Testis (tissue), 3 donors: ENCODE data around the gene PMM2. TPM values are rescaled to one million over a fixed set of nuclear protein-coding genes. Genes with fewer than 3 reads are reported as not detected.

ENCODE experiments used
- DNase-seq: peaks from one replicate; pipeline ENCODE4 v3.0.0-alpha.2; 2019
- H3K27ac ChIP-seq, 2 donors: fragments of 200-600 bp; sonication (generic); one replicate each; pipeline ENCODE4 v1.5.1; 2019
- H3K27me3 ChIP-seq: fragments of 200-600 bp; sonication (generic); one replicate; pipeline ENCODE4 v1.5.1; 2019
- H3K36me3 ChIP-seq: fragments of 200-600 bp; sonication (generic); one replicate; pipeline ENCODE4 v1.5.1; 2017; ENCODE audit warnings: low read depth; ENCODE audit errors: missing control alignments
- H3K4me1 ChIP-seq: fragments of 200-600 bp; sonication (generic); one replicate; pipeline ENCODE4 v1.5.1; 2019
- H3K4me3 ChIP-seq, 2 donors: fragments of 200-600 bp; sonication (generic); one replicate each; pipeline ENCODE4 v1.5.1; 2017 to 2019
- H3K9me3 ChIP-seq: fragments of 200-600 bp; sonication (generic); one replicate; pipeline ENCODE4 v1.5.1; 2017
- POLR2A ChIP-seq: fragments of 450-650 bp; IDR thresholded peaks from one replicate; pipeline ENCODE4 v1.6.1; 2017; ENCODE audit warnings: antibody characterized with exemption, mild to moderate bottlenecking, moderate library complexity
- WGBS, 2 donors: methylation state at CpG; one replicate each; pipeline ENCODE4 v1.1.5; 2018; 5-methylcytosine and 5-hydroxymethylcytosine counted together
- intact Hi-C: fragments of 100-400 bp; cut with DNase I; formaldehyde crosslinking; loops from one replicate; pipeline ENCODE4 v1.15.1; 2023; ENCODE audit warnings: low total_unique reads
- polyA plus RNA-seq: library from polyadenylated mRNA; stranded (reverse); fragments of 350-450 nt; fragmentation: Illumina TruSeq; extraction: RNeasy Lipid Tissue Mini Kit (QIAGEN cat#74804); gene quantifications from one replicate; pipeline ENCODE4 v1.2.3, GENCODE V29; 2014; ENCODE audit warnings: low read depth, low replicate concordance; ENCODE audit not compliant: insufficient read depth
- total RNA-seq, 2 donors: library from RNA; depleted of rRNA; stranded (reverse); fragments of >200 nt; gene quantifications; one replicate each; pipeline ENCODE4 v1.2.3, GENCODE V29; 2016
- TF ChIP-seq, protein P1 (sequence below), 3 experiments: fragments of 450-650 bp in 2 of 3; fragments of 200-600 bp in 1 of 3; sonication (generic) in 1 of 3; IDR thresholded peaks; one replicate each; pipeline ENCODE4 v1.5.1; 2016 to 2019; ENCODE audit warnings: antibody characterized with exemption in 3 of 3, mild to moderate bottlenecking in 2 of 3, moderate library complexity in 1 of 3

PMM2 gene
- total and polyA plus RNA-seq, 3 donors from 2014 or later, result 15.4 to 36.6 (median 25.8) TPM

DNA sequence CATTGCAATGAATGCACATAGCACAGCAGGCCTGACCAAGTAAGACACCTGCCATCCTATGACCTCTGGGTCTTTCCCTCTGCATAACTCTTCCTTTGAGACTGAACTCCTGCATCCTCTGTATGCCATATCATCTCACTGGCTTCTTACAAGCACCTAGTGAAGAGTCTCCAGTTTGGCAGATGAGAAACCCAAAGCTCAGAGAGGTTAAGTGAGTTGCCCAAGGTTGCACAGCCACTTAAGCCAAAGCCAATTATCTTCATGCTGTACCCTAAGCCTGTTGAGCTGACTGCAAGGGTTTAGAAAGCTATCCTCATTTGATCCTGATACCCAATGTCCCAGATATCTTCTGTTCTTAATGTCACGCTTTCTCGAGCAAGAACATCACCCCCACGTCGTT lies 35.4 kb upstream of the PMM2 start:
- 89 to 93% methylated on average over 4 of the region's 4 CpGs for WGBS, 2 donors
- H3K9me3 ChIP-seq, result no peaks in the 10 kb centered on the region
- DNase-seq, result no peak
- H3K36me3 ChIP-seq, result no peaks in the 10 kb centered on the region
- intact Hi-C loops, result no loop called here
- H3K27ac ChIP-seq, result no peak overlapping the region
- TF ChIP-seq POLR2A, result no peak
- TF ChIP-seq, protein P1, sequence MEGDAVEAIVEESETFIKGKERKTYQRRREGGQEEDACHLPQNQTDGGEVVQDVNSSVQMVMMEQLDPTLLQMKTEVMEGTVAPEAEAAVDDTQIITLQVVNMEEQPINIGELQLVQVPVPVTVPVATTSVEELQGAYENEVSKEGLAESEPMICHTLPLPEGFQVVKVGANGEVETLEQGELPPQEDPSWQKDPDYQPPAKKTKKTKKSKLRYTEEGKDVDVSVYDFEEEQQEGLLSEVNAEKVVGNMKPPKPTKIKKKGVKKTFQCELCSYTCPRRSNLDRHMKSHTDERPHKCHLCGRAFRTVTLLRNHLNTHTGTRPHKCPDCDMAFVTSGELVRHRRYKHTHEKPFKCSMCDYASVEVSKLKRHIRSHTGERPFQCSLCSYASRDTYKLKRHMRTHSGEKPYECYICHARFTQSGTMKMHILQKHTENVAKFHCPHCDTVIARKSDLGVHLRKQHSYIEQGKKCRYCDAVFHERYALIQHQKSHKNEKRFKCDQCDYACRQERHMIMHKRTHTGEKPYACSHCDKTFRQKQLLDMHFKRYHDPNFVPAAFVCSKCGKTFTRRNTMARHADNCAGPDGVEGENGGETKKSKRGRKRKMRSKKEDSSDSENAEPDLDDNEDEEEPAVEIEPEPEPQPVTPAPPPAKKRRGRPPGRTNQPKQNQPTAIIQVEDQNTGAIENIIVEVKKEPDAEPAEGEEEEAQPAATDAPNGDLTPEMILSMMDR (IDR thresholded peaks at IDR 0.05), result no peak
- H3K4me3 ChIP-seq, result no peak overlapping the region
- H3K4me1 ChIP-seq, result no peaks in the 10 kb centered on the region
- H3K27me3 ChIP-seq, result no peaks in the 10 kb centered on the region

DNA sequence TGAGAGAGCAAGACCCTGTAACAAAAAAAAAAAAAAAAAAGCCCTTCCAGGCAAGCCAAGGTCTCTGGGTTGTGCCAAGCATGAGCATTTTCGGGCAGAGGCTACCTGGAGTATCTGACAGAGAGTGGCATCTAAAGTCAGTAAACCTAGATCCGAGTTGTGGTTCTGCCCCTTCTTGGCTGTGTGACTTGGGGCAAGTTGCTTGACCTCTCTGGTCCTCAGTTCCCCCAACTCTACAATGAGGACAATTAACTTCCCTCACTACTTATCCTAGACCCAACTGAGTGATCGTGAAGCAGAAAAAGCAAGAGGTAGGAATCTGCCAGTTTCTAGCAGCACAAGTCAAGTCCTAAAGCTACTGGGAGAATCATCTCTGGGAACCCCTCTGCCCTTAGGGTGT lies 34.6 kb upstream of the PMM2 start:
- no peak for DNase-seq
- TF ChIP-seq, protein P1 (IDR thresholded peaks at IDR 0.05), result no peak
- TF ChIP-seq POLR2A, result no peak
- no peaks in the 10 kb centered on the region for H3K4me1 ChIP-seq
- H3K36me3 ChIP-seq, result no peaks in the 10 kb centered on the region
- H3K4me3 ChIP-seq, result no peak overlapping the region
- 93 to 97% methylated on average over 3 of the region's 3 CpGs for WGBS, 2 donors
- no peaks in the 10 kb centered on the region for H3K27me3 ChIP-seq
- no peaks in the 10 kb centered on the region for H3K9me3 ChIP-seq
- intact Hi-C loops, result no loop called here
- no peak overlapping the region for H3K27ac ChIP-seq

DNA sequence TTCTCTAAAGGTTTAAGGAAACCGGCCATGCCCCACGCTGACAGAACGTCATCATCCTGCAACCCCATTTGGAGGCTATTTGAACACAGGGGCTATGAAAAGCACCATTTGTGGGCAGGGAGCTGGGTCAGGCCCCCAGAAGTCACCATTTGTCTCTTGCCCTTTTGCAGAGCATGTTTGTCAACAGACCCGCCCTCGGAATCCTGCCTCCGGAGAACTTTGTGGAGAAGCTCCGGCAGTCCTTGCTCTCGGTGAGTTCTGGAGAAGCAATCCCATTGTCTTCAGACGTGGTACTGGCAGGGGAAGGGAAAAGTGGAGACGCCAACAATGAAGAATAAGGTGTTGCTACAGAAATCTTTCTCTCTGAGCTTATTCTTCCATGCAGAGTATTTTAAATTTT lies 33.7 kb upstream of the PMM2 start:
- no peak for DNase-seq
- WGBS, 2 donors, result 77 to 87% methylated on average over 10 of the region's 10 CpGs
- Histone ChIP-seq H3K27ac (no peak overlapping the region), H3K4me3 (no peak overlapping the region), H3K36me3 (no peaks in the 10 kb centered on the region), H3K9me3 (no peaks in the 10 kb centered on the region), H3K4me1 (no peaks in the 10 kb centered on the region), H3K27me3 (no peaks in the 10 kb centered on the region)
- TF ChIP-seq, protein P1 (IDR thresholded peaks at IDR 0.05), result no peak
- TF ChIP-seq POLR2A, result no peak
- intact Hi-C loops, result no loop called here

DNA sequence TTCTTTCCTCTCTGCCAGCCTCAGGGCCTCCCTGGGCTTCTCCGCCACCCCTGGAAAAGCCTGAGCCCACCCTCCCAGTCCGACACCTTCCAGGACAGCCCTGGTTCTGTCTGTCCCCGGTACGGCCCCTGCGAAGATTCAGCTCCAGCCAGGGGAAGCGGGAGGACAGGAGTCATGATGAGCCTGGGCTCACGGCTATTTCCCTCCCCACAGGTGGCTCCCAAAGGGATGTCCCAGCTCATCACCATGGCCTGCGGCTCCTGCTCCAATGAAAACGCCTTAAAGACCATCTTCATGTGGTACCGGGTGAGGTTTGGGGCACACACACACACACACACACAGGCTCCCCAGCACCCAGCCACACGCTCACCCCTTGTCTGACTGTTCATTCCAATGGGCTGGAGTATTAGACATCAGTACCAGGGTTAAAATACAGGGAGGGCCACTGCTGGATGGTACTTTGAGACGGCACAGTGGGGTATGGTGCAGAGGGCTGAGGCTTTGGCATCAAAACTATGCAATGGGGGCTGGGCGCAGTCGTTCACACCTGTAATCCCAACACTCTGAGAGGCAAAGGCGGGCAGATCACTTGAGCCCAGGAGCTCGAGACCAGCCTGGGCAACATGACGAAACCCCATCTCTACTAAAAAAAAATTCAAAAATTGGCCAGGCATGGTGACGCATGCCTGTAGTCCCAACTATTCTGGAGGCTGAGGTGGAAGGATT lies 33.0 kb upstream of the PMM2 start:
- no peaks in the 10 kb centered on the region for H3K27me3 ChIP-seq
- no peak for DNase-seq
- intact Hi-C loops, result no loop called here
- H3K4me3 ChIP-seq, result no peak overlapping the region
- no peaks in the 10 kb centered on the region for H3K9me3 ChIP-seq
- no peaks in the 10 kb centered on the region for H3K4me1 ChIP-seq
- 90 to 94% methylated on average over 18 of the region's 18 CpGs for WGBS, 2 donors
- no peak overlapping the region for H3K27ac ChIP-seq
- no peaks in the 10 kb centered on the region for H3K36me3 ChIP-seq
- TF ChIP-seq, protein P1 (IDR thresholded peaks at IDR 0.05), result no peak
- TF ChIP-seq POLR2A, result no peak

DNA sequence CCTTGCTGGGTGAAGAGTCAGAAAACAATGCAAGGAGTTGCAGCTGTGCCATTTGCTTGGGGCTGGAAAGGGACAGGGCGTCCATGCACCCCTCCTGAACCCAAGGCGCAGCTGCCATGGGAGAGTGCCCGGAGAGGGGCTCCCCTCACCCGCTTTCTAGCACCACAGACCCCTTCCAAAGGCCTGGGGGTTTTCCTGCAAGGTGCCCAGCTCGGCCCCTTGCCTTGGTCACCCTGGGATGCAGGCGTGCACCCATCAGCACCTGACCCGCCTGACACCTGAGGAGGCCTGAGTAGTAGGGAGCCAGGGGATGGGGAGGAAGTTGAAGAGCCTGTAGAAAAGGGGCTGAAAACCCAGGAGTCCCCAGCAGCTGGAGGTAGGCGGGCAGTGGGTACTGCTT lies 30.5 kb upstream of the PMM2 start:
- DNase-seq, result no peak
- Histone ChIP-seq H3K4me1 (no peaks in the 10 kb centered on the region), H3K27ac (no peak overlapping the region), H3K9me3 (no peaks in the 10 kb centered on the region), H3K4me3 (no peak overlapping the region), H3K27me3 (no peaks in the 10 kb centered on the region), H3K36me3 (no peaks in the 10 kb centered on the region)
- 98 to 100% methylated on average over 8 of the region's 8 CpGs for WGBS, 2 donors
- intact Hi-C loops, result no loop called here
- TF ChIP-seq, protein P1 (IDR thresholded peaks at IDR 0.05), result no peak
- no peak for TF ChIP-seq POLR2A
